GM18867 (cell line): ENCODE results near the gene PCSK7.

Experiments used
- ATAC-seq: cut with Tn5 transposase; IDR thresholded peaks from one replicate; pipeline ENCODE4 v1.9.1; 2021; ENCODE audit warnings: mild to moderate bottlenecking, moderate library complexity; ENCODE audit not compliant: unreplicated experiment

Gene PCSK7

DNA sequence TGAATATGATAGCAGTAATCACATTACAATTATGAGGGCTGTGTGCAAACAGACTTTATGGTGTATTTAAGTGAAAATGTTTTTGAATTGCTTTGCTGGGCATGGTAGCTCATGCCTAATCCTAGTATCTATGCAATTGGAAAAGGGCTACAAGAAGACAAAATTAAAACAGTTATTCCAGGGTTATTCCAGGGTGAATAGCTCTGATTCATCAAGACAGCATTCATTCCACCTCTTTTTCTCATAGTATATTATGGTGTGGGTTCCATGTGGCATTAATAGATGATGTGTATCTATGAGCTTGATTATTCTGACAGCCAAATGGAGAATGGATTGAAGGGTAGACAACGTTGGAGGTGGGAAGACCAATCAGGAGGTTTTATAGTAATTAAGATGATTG lies 65.4 kb downstream of the PCSK7 start:
- no peak for ATAC-seq

DNA sequence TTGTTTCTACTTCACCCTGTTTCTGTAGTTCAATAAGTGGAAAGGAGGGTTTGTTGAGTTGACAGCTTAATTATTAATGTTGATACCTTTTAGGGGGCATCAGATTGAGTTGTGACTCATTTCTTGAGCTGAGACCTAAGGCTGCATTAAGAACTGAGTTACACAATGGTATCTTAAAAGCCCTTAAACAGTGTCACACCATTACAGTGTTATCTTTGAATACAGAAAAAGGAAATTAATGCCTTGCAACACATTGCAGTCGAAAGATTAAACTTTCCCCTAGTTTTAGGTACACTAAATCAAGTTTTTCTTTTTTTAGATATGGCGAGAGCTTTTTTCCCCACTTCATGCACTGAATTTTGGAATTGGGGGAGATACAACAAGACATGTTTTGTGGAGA lies 71.0 kb downstream of the PCSK7 start:
- ATAC-seq, result no peak

DNA sequence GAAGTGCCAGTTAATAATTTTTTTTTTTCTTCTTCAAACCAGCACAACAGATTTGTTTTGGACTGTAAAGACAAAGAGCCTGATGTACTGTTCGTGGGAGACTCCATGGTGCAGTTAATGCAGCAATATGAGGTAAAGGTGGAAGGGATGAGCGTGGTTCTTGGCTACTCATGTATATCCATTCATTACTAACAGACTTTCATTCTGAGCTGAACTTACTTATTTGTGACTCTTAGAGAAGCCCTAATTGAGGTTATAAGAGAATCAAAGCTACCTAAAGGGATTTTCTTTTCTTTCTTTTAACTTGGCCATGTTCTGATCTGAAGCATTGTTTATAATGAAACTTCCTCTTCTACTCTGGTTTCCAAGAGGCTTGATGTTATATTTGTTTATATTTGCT lies 72.0 kb downstream of the PCSK7 start:
- ATAC-seq, result no peak

DNA sequence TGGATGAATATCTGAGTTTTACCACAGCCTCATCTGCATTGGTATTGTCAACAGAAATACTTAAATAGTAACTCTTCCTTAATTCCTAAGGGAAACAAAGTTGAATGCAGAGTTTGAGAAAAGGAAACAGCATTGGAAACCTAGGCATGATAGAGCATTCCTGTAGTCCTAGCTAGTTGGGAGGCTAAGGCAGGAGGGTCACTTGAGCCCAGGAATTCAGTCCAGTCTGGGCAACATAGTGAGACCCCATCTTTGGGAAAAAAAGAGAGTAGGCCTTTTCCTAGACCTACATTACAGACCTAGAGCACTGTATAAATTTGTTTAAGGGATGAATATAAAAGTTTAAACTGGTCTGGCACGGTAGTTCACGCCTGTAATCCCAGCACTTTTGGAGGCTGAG lies 74.4 kb downstream of the PCSK7 start:
- ATAC-seq, result no peak

DNA sequence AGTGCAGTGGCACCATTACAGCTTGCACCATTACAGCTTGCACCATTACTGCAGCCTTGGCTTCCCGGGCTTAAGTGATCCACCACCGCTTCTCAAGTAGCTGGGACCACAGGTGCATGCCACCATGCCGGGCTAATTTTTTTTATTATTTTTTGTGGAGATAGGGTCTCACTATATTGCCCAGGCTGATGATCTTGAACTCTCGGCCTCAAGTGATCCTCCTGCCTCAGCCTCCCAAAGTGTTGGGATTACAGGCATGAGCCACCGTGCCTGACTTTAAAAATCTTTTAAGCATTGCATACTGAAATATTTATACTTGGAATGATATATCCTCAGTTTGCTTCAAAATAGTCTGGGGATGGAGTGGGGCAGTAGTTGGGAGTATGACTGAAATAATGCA lies 77.4 kb downstream of the PCSK7 start:
- no peak for ATAC-seq
